GM21390 (cell line): ENCODE data around the gene PLOD3.
"Not testable (repeated sequence)": the region's sequence is repeated elsewhere in the genome, so short reads cannot be mapped to it uniquely, and the experiment has no call there.

Experiments
- ATAC-seq: cut with Tn5 transposase; IDR thresholded peaks from one replicate; pipeline ENCODE4 v1.9.1; 2021; ENCODE audit not compliant: unreplicated experiment

PLOD3 gene

DNA sequence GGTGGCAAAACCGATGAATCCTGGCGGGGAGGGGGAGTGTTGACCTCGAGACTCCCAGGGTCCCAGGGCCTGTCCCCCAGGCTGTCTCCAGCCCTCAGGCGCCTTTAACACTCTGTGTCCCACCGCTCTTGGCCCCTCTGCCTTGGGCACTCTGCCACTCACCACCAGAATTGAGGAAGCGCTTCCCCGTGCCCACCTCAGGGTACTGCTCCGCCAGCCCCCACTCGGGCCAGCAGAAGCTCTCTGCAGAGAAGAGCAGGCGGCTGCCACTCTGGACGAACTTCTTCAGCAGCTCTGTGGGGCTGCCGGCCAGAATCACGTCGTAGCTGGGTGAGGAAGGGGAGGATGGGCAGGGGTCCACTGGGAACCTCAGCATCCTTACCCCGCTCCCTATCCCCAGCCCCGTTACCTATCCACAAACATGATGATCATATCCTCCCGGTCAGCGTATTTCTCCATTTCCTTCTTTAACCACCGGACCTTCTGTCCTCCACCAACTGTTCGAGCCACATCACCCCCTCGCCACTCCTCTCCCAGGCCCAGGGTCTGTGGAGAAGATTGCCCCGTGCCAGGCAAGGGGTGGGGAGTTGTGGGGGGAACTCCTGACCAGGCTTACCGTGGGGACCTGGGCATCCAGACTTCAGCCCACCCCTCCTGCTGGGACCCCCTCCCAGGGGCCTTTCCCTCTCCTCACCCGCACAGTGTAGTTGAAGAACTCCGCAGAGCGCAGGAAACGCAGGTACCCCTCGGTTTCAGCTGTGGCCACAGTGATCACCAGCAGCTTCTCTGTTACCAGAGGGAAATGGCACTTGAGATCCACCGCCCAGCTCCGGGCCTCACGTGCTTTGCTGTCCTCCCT, 1.2 kb downstream of the PLOD3 start:
- no peak for ATAC-seq

DNA sequence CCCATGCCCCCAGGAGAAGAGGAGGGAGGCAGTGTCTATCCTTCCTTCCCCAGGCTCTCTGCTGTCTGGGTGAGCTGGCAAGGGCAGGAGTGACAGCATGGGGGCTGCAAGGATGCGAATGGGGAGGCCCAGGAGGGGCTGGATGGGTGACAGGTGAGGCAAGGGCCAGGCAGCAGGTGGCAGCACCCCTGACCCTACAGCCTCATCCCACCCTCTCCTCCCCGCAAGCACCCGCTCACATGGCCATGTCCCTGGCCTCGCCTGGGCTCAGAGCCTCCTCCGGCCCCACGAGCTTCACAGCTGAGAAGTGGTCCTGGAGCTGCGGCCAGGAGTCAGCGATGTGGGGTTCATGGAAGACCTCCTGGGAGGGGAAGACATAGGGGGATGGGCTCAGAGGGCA, 5.4 kb downstream of the PLOD3 start:
- no peak for ATAC-seq

DNA sequence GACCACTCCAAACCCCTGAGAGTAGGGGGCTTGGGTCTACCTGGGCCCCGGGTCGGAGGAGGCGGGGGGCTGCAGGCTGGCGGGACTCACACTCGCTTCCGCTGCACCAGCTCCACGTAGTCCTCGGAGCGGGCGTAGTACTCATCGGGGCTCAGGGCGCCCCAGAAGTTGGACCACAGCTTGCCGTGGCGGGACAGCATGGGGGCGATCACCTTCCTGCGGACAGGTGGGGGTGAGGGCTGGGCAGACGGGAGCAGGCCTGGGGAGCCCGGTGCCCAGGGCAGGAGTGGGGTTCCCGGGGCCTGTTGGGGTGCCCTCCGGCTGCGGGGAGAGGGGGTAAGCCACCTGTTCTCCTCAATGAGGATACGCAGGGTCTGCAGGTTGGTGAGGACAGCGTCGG, 5.9 kb downstream of the PLOD3 start:
- no peak for ATAC-seq

DNA sequence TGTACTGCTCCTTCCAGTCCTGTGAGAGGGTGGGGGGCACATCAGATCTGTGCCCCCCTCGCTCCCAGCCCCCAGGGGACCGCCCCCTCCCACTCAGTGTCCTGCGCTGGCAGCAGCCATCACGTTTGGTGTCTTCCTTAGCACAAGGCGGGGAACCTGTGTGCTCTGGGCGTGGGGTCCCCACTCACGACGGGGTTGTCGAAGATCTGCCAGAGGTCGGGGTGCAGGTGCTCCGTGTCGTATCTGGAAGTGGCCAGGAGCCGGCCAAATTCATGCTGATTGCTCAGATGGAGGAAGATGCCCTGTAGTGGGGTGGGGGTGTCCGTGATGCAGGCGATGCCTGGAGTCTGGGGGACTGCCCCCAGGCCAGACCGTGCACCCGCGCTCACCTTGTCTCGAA, 7.2 kb downstream of the PLOD3 start:
- ATAC-seq: no peak

DNA sequence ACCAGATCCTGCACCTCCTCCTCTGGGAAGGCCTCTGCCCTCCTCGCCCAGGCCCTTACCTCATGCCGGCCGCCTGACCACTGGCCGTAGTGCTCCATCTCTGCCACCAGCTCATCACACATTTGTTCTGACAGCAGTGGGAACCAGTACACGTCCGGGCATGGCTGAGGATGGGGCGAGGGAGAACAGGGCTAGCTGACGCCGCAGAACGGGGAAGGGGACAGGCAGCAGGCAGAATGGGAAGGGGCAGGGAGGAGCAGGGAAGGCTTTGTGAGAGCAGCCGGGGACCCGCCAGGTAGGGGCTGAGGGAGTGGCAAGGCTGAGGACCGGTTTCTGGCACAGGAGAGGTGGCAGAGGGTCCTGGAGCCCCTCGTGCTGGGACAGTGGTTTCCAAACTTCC, 8.6 kb downstream of the PLOD3 start:
- no peak for ATAC-seq

DNA sequence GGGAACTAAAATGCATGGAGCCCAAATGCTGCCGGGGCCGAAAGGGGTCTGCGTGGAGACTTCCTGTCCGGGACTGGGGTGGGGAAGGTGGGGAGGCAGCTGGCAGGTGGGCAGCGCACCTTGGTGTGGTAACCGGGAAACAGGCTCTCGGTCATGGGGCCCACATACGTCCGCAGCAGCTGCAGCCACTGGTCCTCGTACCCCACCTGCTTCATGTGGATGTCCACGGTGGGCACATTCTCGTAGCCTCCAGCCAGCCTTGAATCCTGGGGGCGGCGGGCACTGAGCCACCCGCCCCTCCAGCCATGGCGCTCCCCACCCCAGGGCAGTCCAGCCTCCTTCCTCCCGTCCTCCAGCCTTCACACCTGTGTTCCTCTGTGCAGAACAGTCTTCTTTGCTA, 9.9 kb downstream of the PLOD3 start:
- no peak for ATAC-seq

DNA sequence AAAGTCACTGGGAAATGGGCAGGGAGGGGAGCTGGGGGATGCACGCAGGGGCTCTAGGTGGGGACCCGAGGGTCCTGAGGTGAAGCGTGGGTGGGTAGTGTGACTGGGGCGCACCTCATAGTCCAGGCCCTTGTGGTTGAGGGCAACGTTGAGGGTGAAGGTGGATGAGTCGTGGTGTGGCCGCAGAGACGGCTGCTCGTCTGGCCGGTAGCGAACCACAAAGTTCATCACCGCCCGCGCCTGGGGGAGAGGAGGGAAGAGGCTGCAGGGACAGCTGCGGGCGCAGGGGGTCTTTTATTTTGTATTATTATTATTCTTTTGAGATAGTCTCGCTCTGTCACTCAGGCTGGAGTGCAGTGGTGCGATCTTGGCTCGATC, 10.7 kb downstream of the PLOD3 start:
- no peak for ATAC-seq

DNA sequence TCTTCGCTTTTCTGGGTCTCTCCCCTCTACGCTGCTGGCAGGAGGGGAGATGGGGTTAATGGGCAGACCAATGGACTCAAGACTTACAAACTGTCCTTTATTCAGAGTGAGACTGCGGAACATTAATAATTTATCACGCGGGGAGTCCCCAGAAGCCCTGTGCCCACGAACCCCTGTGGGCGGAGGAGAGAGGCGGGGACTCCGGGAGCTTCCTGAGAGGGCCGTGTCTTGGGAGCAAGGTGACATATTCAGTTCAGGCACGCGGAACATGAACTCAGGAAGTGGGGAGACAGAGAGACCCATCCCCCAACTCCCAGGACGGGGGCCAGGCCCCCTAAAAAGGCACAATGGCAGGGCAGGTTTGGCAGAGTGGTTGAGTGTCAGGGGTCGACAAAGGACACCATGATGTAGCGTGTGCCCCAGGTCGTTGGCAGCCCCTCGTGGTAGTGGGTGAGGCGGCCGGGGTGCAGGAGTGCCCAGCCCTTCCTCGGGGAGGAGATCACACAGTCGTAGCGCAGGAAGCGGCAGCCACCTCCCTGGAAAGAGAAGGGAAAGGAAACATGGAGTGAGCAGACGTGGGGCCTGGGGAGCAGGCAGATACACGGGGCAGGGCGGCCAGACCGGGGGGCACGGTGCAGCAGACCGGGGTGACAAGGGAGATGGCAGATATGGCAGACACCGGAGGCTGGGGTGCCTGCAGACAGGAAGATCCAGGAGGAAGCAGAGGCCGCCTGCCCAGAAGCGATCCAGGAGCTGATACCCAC, 11.3 kb downstream of the PLOD3 start:
- no peak for ATAC-seq

DNA sequence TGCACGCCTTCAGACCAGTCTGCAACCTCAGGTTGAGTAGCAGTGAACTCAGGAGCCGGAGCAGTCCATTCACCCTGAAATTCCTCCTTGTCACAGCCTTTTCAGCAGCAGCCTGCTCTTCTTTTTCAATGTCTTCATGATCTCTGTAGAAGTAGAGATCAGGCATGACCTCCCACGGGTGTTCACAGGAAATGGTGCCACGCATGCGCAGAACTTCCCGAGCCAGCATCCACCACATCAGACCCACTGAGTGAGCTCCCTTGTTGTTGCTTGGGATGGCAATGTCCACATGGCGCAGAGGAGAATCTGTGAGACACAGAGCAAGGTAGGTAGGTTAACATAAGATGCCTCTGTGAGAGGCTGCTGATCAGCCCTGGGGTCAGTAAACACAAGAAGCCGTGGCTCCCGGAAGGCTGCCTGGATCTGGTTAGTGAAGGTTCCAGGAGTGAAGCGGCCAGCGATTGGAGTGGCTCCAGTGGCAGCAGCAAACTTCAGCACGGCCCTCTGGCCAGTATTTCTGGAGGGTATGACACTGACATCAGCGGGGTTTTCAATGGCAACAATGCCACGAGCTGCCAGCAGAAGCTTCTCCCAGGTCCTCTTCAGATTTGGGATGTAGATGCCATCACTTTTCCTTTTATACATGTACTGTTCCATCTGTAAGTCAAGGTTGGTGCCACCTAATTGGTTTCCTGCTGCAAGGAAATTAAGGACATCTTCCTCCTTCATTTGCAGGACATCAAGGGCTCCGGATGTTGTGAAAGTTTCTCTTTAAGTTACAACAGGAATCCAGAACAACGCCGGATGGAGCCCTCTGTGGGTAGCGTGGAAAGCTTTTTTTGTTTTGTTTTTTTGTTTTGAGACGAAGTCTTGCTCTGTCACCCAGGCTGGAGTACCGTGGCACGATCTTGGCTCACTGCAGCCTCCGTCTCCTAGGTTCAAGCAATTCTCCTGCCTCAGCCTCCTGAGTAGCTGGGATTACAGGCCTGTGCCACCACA, 13.3 kb downstream of the PLOD3 start:
- ATAC-seq: not testable (repeated sequence)

DNA sequence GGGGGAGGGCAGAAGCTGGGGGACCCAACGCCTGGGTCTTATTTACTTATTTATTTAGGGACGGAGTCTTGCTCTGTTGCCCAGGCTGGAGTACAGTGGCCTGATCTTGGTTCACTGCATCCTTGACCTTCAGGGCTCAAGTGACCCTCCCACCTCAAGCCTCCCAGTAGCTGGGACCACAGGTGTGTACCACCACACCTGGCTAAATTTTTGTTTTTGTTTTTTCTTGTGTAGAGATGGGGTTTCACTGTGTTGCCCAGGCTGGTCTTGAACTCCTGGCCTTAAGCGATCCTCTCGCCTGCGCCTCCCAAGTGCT, 14.8 kb downstream of the PLOD3 start:
- no peak for ATAC-seq

DNA sequence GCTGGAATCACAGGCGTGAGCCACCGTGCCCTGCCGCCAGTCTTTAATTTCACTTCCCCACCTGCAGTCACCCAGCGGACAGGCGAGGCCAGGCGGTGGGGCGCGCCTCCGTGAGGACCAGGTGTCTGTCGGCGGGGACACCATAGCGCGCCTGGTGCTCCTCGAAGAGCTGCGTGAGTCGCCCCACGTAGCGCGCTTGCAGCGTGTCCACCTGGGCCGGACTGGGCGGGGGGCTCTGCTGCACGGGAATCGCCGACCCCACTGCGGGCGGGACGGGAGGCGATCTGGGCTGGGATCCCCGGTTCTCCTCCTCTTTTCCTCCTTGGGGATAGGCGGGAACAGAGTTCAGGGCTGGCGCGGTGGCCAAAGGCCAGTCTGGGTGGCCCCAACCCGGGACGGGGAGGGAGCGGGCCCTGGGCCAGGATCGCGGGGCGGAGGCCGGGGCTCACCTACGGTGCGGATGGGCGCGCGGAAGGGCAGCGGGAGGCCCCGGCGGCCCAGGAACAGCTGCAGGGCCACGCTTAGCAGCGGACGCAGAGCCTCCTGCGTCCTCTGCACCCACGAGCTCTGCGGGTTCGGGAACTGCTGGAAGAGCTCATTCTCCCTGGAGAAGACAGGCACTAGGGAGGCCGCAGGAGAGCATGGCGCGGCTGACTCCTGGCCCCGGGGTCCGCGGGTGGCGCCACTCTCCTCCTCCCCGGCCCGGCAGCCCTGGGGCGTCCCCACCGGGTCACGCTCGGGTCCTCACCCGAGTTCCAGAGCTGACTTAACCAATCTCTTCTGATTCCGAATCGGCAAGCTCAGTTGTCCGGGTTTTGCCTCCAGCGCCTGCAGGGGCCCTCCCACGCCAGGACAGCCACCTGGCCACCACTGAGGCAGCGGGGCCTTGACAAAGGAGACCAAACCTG, 15.4 kb downstream of the PLOD3 start:
- no peak for ATAC-seq

DNA sequence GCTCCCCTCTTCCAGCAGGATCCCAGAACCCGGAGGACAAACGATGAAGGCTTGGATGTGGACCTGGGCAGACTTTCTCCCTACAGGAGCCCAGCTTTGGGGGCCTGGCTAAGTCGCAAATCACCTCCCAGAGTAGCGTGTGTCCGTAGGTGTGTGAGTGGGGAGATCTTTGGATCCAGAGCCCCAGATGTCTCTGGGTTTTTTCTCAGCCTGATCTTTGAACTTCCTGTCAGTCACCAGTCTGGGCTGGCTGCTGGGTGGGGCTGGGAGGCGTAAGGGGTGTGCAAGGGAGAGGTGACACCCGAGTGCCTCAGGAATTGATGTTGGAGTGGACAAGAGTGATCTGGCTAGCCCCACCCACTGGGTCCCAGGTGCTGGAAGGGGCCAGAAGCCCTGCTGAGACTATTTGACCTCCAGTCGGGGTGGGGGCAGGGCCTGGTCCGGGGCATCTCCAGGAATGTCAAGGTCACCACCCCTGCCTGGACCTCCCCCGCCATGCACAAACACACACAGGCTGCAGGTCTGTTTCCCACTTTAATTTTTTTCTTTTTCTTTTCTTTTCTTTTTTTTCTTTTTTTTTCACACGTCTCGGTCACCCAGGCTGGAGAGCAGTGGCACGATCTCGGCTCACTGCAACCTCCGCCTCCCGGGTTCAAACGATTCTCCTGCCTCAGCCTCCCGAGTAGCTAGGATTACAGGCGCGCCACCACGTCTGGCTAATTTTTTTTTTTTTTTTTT, 16.4 kb downstream of the PLOD3 start, which contains the start of gene MOGAT3:
MOGAT3 (minus strand) TSS at position 175 of the 738 bp plus-strand sequence. CDS start 182 bp downstream, outside the sequence.
- no peak for ATAC-seq

DNA sequence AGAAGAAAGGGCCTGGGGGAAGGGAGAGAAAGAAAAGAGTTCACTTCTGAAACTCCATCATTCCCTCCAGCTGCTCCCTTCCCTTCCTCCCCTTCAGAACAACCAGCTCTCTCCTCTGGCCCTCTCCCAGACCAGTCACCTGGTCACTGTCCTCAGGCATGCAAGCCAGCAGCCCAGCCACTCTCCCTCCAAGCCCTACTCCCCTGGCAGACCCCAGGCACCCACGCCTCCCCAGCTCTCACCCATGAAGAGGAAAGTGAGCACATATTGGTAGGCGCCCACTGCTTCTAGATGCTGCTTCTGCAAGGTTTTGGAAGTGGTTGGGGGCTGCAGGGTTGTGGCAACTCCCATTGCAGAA, 16.9 kb downstream of the PLOD3 start:
- no peak for ATAC-seq

DNA sequence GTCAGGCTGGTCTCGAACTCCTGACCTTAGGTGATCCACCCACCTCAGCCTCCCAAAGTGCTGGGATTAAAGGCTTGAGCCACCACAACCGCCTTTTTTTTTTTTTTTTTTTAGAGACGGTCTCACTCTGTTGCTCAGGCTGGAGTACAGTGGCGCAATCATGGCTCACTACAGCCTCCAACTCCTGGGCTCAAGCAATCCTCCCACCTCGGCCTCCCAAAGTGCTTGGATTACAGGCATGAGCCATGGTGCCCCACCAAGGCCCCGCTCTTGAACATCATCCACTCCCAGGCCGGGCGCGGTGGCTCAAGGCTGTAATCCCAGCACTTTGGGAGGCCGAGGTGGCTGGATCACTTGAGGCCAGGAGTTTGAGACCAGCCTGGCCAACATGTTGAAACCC, 17.9 kb downstream of the PLOD3 start:
- ATAC-seq: not testable (repeated sequence)

DNA sequence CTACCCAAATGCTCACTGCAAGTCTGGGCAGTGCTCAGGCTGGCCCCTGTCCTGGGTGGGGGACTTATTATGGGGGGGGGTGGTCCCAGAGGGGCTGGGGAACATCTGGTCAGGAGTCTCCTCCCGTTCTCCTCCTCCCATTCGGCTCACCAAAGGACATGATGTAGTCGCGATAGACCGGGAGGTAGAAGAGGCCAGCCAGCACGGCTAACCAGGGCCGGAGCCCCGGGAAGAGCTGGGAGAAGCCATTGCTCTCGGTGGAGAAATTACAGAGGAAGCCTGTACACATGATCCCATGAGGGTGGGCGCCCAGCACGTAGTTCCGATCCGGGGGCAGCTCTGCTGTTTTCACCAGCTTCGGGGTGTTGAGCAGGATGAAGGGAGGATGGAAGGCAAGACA, 18.9 kb downstream of the PLOD3 start:
- no peak for ATAC-seq

DNA sequence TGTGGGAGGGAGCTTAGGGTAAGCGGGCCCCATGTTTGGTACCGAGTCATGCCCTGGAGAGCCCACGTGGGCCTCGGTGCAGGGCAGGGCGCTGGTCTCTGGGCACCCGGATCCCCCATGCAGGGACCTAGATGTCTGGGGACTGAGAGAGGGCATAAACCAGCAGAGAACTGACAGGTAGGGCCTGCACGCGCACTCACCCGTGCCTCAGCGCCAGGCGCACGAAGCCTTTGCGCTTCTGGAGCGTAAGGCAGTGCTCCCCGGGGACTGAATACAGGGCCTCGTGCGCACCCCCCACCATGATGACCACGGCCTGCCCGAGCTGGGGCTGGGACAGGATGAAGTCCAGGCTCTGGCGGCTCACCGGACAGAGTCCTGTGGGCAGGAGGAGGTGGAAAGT, 19.4 kb downstream of the PLOD3 start:
- no peak for ATAC-seq

DNA sequence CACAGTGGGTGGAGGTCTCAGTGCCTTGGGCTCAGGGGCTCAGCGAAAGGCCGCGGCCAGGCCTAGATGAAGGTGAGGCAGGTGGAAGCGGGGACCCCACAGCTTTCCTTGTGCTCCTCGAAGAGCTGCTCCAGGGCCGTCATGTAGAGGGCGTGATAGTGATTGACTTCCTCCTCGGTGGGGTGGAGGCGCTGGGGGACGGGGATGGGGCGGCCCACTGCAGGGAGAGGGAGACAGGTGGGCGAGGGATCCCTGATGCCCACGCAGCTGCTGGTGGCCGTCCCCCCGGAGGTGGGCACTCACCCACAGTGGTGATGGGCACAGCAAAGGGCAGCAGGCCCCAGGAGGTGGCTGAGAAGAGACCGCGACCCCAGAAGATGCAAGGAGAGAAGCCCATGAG, 21.5 kb downstream of the PLOD3 start:
- ATAC-seq: no peak

DNA sequence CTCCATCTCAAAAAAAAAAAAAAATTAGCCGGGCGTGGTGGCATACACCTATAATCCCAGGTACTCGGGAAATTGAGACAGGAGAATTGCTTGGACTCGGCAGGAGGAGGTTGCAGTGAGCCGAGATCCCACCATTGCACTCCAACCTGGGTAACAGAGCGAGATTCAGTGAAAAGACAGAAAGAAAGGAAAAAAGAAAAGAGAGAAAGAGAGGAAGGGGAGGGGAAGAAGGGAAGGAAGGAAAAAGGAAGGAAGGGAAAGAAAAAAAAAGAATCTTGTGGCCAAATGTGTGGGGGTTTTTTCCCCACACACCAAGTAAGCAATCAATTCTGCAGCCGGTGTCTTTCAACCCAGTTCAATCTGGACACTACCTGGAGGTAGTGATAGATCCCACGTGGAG, 28.3 kb downstream of the PLOD3 start:
- no peak for ATAC-seq

DNA sequence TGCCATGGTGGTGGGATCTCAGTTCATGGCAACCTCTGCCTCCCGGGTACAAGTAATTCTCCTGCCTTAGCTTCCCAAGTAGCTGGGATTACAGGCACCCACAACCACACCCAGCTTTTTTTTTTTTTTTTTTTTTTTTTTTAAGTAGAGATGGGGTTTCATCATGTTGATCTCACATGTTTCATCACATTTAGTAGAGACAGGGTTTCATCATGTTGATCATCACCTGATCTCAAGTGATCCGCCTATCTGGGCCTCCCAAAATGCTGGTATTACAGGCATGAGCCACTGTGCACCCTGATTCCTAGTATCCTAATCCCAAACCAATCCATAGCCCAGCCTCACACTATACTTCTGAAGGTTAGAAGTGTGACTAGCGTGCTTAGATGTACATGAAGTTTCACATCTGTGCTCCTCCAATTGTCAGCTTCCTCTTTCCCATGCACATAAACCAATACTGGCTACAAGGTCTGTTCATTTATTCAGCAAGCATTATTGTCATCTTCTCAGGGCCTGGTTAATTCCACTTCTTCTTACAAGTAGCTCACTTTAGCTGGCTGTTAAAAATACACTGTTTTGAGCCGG, 30.4 kb downstream of the PLOD3 start:
- no peak for ATAC-seq
